Measurements from ENCODE around the gene SORBS1.

DNA sequence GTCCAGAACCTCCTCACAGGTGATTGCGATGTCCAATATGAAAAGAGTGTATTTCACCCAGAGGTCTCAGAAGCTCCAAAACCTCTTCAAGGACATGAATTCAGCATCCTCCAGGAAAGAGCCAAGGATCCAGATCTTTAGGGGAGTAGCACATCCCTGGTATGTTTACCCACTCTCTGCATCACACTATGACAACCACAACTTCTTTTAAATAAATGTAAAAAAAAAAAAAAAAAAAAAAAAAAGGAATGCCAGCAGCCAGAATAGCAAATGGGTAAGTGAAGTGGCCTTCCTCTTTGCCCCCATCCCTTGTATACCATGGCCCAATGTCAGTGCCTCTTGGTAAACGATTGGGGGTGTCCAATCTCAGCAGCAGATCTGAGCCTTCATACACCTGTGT, 67.3 kb downstream of the SORBS1 start:
- TF ChIP-seq PPARA (CRISPR knock-in tag; IDR thresholded peaks at IDR 0.05; ENCODE audit: borderline replicate concordance): no peak
- TF ChIP-seq CSDC2 (CRISPR knock-in tag; IDR thresholded peaks at IDR 0.05): no peak
- no peak for TF ChIP-seq RARB (CRISPR knock-in tag; IDR thresholded peaks at IDR 0.05)
- TF ChIP-seq ESRRG (CRISPR knock-in tag; IDR thresholded peaks at IDR 0.05): no peak
- TF ChIP-seq TOX (CRISPR knock-in tag; IDR thresholded peaks at IDR 0.05; ENCODE audit: borderline replicate concordance): no peak
- no peak for TF ChIP-seq ZNF565 (CRISPR knock-in tag; conservative IDR thresholded peaks at IDR 0.05; ENCODE audit: low read depth)

Measured in SK-N-SH treated with all-trans-retinoic acid at 6 μM for 48 hours (cell line).